ENCODE measurements around the gene SYVN1. TPM values are rescaled to one million over a fixed set of nuclear protein-coding genes. Genes with fewer than 3 reads are reported as not detected.

Gene SYVN1
- total and polyA plus RNA-seq, 10 donors, result 35.1 to 152 (median 98.6) TPM

DNA sequence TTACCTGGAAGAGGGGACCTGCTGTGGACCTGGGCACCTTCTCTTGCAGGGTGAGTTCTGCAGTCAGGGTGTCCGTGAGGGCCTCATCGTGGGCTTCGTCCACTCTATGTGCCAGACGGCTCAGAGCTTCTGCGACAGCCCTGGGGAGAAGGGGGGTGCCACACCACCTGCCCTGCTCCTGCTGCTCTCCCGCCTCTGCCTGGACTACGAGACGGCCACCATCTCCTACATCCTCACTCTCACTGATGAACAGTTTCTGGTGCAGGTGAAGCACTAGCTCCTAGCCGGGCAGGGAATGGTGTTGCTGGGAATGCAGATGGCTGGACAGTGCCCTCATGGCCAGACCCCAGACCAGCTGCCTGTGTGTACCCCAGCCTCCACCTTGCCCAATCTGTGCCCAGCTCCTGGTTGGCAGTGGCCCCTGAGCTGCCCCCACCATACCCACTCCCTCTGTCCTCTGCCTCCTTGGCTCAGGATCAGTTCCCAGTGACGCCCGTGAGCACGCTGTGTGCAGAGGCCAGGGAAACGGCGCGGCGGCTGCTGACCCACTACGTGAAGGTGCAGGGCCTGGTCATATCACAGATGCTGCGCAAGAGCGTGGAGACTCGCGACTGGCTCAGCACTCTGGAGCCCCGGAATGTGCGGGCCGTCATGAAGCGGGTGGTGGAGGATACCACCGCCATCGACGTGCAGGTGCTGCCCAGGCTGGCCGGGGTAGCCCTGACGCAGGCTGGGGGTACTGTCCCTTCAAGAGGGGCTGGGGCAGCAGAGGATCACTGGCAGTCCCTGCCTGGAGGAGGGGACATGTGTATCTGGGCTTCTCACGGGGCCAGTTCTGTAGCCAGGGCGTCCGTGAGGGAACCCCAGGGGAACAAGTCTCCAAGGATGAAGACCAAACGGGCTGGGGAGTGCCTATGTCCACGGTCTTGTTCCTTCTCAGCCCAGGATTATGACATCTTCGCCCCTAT is 24.8 kb downstream of the SYVN1 start:
- no peak overlapping the region for H3K4me3 ChIP-seq
- H3K27me3 ChIP-seq (replicated peaks in 1 of 7), result no peaks in the 10 kb centered on the region
- DNase-seq, result peak; percentile 81
- TF ChIP-seq POLR2AphosphoS5 (IDR thresholded peaks at IDR 0.05), result peak in 1 of 3 donors; percentile 45
- TF ChIP-seq, protein P1, sequence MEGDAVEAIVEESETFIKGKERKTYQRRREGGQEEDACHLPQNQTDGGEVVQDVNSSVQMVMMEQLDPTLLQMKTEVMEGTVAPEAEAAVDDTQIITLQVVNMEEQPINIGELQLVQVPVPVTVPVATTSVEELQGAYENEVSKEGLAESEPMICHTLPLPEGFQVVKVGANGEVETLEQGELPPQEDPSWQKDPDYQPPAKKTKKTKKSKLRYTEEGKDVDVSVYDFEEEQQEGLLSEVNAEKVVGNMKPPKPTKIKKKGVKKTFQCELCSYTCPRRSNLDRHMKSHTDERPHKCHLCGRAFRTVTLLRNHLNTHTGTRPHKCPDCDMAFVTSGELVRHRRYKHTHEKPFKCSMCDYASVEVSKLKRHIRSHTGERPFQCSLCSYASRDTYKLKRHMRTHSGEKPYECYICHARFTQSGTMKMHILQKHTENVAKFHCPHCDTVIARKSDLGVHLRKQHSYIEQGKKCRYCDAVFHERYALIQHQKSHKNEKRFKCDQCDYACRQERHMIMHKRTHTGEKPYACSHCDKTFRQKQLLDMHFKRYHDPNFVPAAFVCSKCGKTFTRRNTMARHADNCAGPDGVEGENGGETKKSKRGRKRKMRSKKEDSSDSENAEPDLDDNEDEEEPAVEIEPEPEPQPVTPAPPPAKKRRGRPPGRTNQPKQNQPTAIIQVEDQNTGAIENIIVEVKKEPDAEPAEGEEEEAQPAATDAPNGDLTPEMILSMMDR (IDR thresholded peaks at IDR 0.05 in 8 of 11, conservative IDR thresholded peaks at IDR 0.05 in 3 of 11), result no peak
- WGBS, 5 donors, result 90 to 95% (median 90%) methylated on average over 21 to 36 of the region's 36 CpGs
- H3K36me3 ChIP-seq, result peaks cover 0 to 53% (median 36%) of the 10 kb centered on the region in 6 donors
- intact Hi-C loops (cut with DNase I; ENCODE audit: low total_unique reads), result no loop called here
- H3K27ac ChIP-seq, result peak overlapping the region in 2 of 8 donors; percentile 82 to 84
- peaks cover 28 to 49% (median 39%) of the 10 kb centered on the region in 6 donors for H3K4me1 ChIP-seq
- H3K9me3 ChIP-seq, result no peaks in the 10 kb centered on the region

DNA sequence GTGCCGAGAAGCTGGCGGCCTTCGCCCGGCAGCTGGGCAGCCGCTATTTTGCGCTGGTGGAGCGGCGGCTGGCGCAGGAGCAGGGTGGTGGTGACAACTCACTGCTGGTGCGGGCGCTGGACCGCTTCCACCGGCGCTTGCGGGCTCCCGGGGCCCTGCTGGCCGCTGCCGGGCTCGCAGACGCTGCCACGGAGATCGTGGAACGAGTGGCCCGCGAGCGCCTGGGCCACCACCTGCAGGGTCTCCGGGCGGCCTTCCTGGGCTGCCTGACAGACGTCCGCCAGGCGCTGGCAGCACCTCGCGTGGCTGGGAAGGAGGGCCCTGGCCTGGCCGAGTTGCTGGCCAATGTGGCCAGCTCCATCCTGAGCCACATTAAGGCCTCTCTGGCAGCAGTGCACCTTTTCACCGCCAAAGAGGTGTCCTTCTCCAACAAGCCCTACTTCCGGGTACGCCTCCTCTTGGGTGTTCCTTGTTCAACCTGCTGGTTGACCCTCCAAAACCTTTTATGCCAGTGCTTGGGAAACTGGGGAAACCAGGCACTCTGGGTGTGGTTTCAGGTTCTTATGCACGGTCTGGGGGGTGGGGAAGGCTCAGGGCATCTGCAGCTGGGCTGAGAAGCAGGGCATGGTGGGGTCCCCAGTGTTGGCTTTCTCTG is 25.7 kb downstream of the SYVN1 start:
- Histone ChIP-seq H3K9me3 (no peaks in the 10 kb centered on the region), H3K36me3 (peaks cover 0 to 60% (median 36%) of the 10 kb centered on the region in 6 donors), H3K27ac (no peak overlapping the region), H3K27me3 (replicated peaks in 1 of 7) (no peaks in the 10 kb centered on the region), H3K4me3 (no peak overlapping the region), H3K4me1 (peaks cover 28 to 50% (median 38%) of the 10 kb centered on the region in 6 donors)
- intact Hi-C loops (cut with DNase I; ENCODE audit: low total_unique reads), result no loop called here
- WGBS, 5 donors, result 88 to 95% (median 94%) methylated on average over 14 to 38 of the region's 38 CpGs
- TF ChIP-seq POLR2AphosphoS5 (IDR thresholded peaks at IDR 0.05) (peak in 1 of 3 donors; percentile 3), POLR2A (IDR thresholded peaks at IDR 0.05) (no peak)
- TF ChIP-seq, protein P1 (IDR thresholded peaks at IDR 0.05 in 8 of 11, conservative IDR thresholded peaks at IDR 0.05 in 3 of 11), result peak in 1 of 11 experiments; percentile 11
- DNase-seq, result peak; percentile 75

DNA sequence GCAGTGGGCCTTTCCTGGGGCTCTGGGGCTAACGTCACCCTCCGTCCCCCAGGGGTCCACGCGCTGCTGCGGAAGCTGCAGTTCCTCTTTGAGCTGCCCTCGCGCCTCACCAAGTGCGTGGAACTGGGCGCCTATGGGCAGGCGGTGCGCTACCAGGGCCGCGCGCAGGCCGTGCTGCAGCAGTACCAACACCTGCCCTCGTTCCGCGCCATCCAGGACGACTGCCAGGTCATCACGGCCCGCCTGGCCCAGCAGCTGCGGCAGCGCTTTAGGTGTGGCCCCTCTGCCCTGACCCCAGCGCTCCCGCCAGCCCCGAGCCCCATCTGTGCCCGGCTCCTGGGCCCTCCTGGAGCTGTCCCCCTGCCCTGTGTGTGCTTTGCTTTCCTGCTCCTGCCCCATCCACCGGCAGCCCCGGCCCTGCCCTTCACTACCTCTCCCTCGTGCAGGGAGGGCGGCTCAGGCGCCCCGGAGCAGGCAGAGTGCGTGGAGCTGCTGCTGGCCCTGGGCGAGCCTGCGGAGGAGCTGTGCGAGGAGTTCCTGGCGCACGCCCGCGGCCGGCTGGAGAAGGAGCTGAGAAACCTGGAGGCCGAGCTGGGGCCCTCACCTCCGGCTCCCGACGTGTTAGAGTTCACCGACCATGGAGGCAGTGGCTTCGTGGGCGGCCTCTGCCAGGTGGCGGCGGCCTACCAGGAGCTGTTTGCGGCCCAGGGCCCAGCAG is 26.4 kb downstream of the SYVN1 start:
- Histone ChIP-seq H3K27me3 (replicated peaks in 1 of 7) (no peaks in the 10 kb centered on the region), H3K4me1 (peaks cover 24 to 50% (median 31%) of the 10 kb centered on the region in 6 donors), H3K27ac (no peak overlapping the region), H3K36me3 (peaks cover 0 to 66% (median 36%) of the 10 kb centered on the region in 6 donors), H3K4me3 (no peak overlapping the region), H3K9me3 (no peaks in the 10 kb centered on the region)
- TF ChIP-seq POLR2AphosphoS5 (IDR thresholded peaks at IDR 0.05), result peak in 1 of 3 donors; percentile 39
- no peak for TF ChIP-seq POLR2A (IDR thresholded peaks at IDR 0.05)
- TF ChIP-seq, protein P1 (IDR thresholded peaks at IDR 0.05 in 8 of 11, conservative IDR thresholded peaks at IDR 0.05 in 3 of 11), result no peak
- intact Hi-C loops (cut with DNase I; ENCODE audit: low total_unique reads), result no loop called here
- peak; percentile 76 for DNase-seq
- WGBS, 5 donors, result 93 to 96% (median 96%) methylated on average over 40 to 52 of the region's 52 CpGs
